Measurements from ENCODE around the gene YARS1.

The YARS1 gene

DNA sequence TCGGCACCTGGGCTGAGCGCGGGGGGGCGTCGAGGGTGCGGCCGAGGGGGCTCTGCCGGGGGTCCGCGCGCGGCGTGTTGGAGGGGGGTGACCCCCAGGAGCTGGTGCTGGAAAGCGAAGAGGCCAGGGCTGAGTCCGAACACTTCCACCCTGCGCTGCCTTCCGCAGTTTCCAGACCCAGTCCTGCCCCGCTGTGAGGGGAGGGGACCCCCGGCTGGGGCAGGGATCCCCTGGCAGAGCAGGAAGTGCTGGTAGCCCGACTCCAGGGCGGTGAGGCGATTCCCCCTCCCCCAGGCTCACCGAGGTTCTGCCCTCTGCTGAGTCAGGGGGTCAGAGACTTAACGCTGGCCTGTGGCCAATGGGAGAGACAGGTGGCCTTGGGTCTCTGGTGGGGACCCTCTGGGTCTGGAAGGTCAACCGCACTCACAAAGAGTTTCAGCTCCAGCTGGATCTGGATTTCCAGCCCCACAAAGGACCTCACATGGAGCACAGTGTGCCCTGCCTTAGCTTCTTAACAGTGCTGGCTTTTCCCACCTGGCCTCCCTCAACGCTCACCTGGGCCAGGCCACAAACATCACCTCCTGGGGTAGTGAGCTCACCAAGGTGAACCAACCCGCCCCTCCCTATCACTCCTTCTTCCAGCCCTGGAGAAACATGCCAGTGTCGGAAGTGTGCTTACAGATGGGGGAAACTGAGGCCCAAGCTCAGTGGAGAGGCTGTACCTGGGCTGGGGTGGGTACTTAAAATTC, 74.8 kb downstream of the YARS1 start:
- no peak for DNase-seq (ENCODE audit: low read depth)

DNA sequence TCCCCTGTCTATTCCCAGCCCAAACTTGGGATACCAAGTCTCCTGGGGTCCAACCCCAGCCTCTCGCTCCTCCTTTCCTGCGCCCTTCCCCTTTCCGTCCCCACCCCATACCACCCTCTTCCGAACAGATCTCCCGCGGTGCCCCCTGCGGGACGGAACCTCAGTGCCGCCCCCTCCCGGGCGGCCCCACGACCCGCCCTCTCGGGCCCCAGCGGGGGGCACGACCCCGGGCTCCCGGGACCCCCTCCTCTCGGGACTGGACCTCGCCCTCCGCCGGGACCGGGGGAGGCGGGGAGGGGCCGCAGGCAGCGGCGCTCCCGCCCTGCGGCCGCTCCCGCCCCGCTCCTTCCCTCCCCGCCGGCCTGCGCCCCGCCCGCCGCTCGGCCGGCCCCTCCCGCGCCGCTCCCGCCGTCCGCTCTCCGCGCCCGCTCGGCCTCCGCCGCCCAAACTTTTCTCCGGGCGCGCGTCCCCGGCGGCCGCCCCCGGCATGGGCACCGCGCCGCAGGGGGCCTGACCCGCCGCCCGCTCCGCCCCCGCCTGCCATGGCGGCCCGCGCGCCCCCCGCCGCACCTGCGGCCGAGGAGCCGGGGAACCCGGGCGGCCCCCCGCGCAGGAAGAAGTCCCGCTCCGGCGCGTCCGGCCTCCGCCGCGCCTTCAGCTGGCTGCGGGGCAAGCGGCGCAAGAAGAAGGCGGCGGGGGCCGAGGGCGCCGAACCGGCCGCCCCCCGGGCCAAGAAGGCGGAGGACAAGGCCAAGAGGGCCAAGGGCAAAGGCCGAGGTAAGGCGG, 75.6 kb downstream of the YARS1 start:
- no peak for DNase-seq (ENCODE audit: low read depth)

DNA sequence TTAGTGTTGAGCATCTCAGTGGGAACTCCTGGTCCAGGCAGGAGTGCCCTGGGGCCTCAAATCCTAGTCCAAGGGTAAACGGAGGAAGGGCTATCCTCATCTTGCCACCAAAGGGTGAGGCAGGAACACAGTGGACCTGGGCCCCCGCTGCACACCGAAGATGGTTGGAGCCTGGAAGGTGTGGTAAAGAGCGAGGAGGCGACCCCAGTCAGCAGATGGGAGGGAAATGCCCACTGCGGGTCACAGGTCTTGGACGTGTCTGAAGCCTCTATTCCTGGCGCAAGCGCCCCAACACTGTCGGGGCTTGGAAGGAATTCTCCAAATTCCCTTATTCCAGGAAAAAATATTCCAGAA, 76.1 kb downstream of the YARS1 start:
- no peak for DNase-seq (ENCODE audit: low read depth)

DNA sequence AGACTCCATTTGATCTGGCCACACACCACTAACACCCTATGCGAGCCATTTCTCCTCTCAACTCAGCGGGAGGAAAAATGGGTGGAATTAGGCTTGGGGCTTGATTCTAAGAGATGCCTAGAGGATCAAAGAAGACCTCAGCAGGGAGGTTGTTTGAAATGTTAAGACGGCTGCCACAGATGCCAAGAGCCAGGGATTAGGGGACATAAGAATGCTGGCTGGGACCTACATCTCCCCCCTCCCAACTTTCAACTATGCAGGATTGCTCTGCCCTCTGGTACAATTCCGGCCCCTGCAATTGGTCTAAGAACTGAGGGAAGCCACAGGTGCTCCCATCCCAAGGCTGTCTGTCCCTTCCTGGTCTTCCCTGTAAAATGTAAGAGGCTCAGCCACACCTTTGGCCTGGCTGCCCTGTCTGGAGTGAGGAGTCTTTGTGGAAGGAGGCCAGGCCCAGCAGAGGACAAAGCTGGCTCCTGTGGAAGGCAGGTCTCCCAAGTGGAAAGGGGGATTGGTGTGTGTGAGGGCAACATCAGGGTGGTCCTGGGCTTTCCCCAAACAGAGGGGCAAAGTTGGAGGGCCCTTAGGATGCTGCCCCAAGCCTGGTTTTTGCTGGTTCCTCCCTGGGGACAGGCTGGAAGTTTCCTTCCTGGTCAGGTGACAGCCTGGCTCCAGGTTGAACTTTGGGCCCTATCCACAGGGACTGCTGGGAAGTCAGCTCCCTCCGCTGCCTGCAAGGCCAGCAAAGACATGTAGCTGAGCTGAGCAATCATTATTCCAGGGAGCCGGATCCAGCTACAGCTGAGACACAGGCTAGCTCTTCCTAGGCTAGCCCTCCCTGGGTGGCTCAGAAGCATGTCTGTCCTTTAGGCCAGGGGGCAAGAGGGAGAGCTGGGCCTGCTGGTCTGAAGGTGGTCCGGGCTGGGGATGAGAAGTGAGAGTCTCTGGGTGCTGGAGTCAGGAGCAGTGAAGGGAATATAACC, 80.1 kb downstream of the YARS1 start:
- no peak for DNase-seq (ENCODE audit: low read depth)

DNA sequence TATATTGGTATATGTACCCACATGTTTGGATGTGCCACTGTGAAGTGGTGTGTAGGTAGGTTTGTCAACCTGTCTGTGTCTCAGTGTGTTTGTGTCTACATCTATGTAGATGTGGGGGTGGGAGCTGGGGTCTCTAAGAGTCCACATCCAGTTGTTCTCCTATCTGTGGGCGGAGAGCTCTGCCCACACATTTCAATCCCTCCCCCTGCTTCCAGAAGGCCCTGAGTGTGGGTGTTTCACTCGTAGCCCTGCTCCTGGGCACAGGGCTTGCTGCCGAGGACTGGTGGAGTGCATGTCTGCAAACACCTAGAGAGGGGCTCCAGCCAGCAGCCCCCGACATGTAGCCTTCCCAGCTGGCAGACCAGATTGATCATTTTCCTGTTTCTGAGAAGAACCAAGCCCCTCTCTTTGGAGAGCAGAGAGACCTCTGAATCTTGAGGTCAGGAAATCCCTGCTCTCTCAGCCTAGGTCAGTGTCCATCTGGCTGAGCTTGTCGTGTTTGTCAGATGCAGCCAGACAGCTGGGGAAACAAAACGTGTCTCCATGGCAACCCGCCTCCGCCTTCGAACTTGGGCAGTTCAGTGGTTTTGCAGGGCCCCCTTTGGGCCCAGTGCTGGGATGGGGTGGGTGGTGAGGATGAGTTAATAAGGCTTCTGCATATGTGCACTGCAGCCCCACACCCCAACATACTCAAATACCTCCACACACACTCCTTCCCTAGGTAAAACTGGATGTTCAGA, 83.4 kb downstream of the YARS1 start:
- no peak for DNase-seq (ENCODE audit: low read depth)

DNA sequence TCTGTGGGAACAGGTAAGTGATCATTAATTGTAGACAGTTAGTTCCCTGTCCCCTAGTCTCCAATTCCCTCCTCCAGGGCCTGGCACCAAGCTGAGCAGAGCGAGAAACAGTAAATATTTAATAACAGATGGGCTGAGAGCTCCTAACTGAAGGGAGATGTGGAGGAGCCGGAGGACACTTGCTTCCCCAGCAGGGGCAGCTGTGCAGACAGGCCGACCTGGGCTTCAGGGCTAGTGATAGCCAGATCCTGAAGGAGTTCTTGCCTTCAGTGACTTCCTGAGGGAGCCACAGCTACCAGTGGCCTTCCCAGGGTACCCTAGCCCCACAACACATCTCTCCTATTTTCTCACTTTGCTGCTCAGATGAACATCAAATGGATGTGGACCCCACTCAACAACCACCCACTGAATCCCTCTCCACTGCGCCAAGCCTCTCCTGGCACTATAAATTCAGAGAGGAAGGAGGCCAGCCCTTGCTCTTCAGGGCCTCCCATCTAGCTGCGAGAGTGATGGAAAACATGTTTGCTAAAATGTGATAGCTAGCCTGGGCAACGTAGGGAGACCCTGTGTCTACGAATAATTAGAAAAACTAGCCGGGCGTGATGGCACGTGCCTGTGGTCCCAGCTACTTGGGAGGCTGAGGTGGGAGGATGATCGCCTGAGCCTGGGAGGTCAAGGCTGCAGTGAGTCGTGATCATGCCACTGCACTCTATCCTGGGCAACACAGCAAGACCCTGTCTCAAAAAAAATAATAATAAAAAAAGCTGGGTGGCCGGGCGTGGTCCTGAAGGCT, 87.7 kb downstream of the YARS1 start:
- DNase-seq (ENCODE audit: low read depth) = no peak

DNA sequence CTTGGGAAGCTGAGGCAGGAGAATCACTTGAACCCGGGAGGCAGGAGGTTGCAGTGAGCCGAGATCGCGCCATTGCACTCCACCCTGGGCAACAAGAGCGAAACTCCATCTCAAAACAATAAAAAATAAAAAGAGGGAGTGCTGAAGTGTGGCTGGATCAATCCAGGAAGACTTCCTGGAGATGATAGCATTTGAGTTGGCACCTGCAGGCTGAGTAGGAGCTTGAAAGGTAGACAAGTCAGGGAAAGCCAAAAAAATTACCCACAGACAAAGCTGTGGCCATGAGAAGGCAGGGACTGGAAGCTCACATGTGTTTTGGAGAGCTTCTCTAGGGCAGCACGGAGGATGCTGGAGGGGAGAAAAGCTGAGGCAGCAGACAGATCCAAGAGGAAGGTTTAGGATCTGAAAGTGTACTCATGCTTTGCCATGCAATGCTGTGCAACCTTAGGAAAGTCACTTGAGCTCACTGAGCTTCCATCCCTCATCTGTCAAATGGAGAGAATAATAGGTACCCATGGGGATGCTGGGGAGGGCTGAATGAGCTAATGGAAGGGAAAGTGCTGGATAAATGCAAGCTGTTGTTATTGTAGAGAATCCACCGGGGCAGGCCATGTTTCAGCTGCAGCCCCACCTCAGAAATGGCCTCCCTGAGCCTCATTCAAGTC, 88.6 kb downstream of the YARS1 start:
- DNase-seq (ENCODE audit: low read depth) = no peak

DNA sequence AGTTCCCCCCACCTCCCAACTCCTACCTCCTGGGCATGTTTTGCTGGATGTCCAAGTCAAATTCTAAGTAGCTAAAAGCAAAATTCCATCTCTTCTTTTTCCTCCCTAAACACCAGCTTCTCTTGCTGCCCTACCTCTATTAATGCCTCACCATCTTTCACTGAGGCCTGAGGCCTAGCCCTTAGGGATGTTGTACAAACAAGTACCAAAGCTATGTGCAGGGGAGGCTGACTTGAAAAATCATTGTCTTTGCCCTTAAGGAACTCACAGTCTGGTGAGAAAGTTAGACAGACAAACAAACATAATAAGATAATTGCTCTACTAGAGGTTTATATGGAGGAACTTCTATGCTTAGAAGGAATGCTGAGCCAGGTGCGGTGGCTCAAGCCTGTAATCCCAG, 89.3 kb downstream of the YARS1 start:
- DNase-seq (ENCODE audit: low read depth) = no peak

DNA sequence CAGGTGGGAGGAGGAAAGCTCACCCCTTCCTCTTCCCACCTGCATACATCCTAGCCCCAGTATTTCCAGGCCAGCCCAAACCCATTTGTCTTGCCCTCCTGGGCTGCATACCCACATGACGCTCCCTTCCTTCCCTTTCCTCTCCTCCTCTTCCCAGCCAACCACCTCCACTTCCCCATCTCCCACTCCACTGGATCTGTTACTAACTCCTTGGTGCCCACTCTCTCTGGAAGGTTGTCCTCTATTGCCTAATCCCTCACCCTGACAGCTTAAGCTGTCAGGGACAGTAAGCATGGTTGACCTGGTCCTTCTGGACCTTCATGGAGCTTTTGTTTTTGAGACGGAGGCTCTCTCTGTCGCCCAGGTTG, 91.6 kb downstream of the YARS1 start:
- no peak for DNase-seq (ENCODE audit: low read depth)
